IMR-90 (cell line): ENCODE results near the gene SMIM33. TPM values are rescaled to one million over a fixed set of nuclear protein-coding genes. Genes with fewer than 3 reads are reported as not detected.

Source experiments
- ATAC-seq: fragments of 200-7000 bp; cut with Tn5 transposase; 2 replicates; pipeline ENCODE4 v1.9.1; 2020; ENCODE audit warnings: low read depth, mild to moderate bottlenecking, moderate library complexity
- BruUV-seq: library from RNA; stranded (reverse); fragments of 400-500 nt; replicated peaks from 2 replicates; lab custom pipeline; 2021; lab: Mats Ljungman, UMichigan
- CTCF ChIA-PET: fragments of 300-600 bp; formaldehyde crosslinking; extraction: SDS; loops from one replicate; lab custom pipeline; 2021; ENCODE audit warnings: antibody characterized with exemption; lab: Yijun Ruan, JAX
- POLR2A ChIA-PET: fragments of 300-600 bp; sonication (Branson Sonifier 250); formaldehyde crosslinking; loops from one replicate; lab custom pipeline; 2022; ENCODE audit warnings: antibody characterized with exemption; ENCODE audit not compliant: unreplicated experiment; lab: Charles Lee
- DNase-seq: peaks from one replicate; pipeline ENCODE4 v3.0.0; 2013
- H2AFZ ChIP-seq: replicated peaks from 2 replicates; pipeline ENCODE3; 2013; ENCODE audit warnings: low read length, mild to moderate bottlenecking; ENCODE audit not compliant: poor library complexity
- H2AK5ac ChIP-seq: 2 replicates; pipeline ENCODE4 v1.6.1; 2013; ENCODE audit warnings: low read depth, low read length, inconsistent platforms
- H2AK9ac ChIP-seq: replicated peaks from 2 replicates; pipeline ENCODE3; 2013; ENCODE audit warnings: mild to moderate bottlenecking, low read depth, low read length, moderate library complexity; ENCODE audit not compliant: poor library complexity
- H2BK120ac ChIP-seq: 2 replicates; pipeline ENCODE4 v1.6.1; 2013; ENCODE audit warnings: low read depth, low read length, inconsistent platforms
- H2BK15ac ChIP-seq: 3 replicates; pipeline ENCODE4 v1.6.1; 2013; ENCODE audit warnings: low read depth, low read length, inconsistent platforms
- H2BK20ac ChIP-seq: 2 replicates; pipeline ENCODE4 v1.6.1; 2013; ENCODE audit warnings: low read depth, mild to moderate bottlenecking, inconsistent platforms, low read length, moderate library complexity
- H2BK5ac ChIP-seq: 2 replicates; pipeline ENCODE4 v1.6.1; 2013; ENCODE audit warnings: mild to moderate bottlenecking, low read depth, low read length, inconsistent platforms; ENCODE audit not compliant: poor library complexity, severe bottlenecking
- H3K14ac ChIP-seq: replicated peaks from 2 replicates; pipeline ENCODE4 v1.6.1; 2013; ENCODE audit warnings: low read depth, low read length, inconsistent platforms
- H3K18ac ChIP-seq: 2 replicates; pipeline ENCODE4 v1.6.1; 2013; ENCODE audit warnings: low read depth, low read length, control low read depth
- H3K23ac ChIP-seq: 2 replicates; pipeline ENCODE4 v1.6.1; 2013; ENCODE audit warnings: low read depth, low read length, inconsistent platforms
- H3K27ac ChIP-seq: 2 replicates; pipeline ENCODE4 v1.5.1; 2013; ENCODE audit warnings: mild to moderate bottlenecking, control low read depth, low read length; ENCODE audit not compliant: insufficient read depth
- H3K27me3 ChIP-seq: 2 replicates; pipeline ENCODE4 v1.6.1; 2013; ENCODE audit warnings: low read length; ENCODE audit not compliant: control insufficient read depth, insufficient read depth
- H3K36me3 ChIP-seq: 2 replicates; pipeline ENCODE4 v1.6.1; 2013; ENCODE audit warnings: low read length, mixed read lengths; ENCODE audit not compliant: control insufficient read depth, insufficient read depth
- H3K4ac ChIP-seq: 2 replicates; pipeline ENCODE4 v1.6.1; 2013; ENCODE audit warnings: low read depth, low read length, inconsistent platforms
- H3K4me1 ChIP-seq: 2 replicates; pipeline ENCODE4 v1.6.1; 2013; ENCODE audit warnings: low read length, mixed read lengths; ENCODE audit not compliant: control insufficient read depth, insufficient read depth
- H3K4me2 ChIP-seq: 2 replicates; pipeline ENCODE4 v1.6.1; 2013; ENCODE audit warnings: low read depth, mild to moderate bottlenecking, control low read depth, low read length, moderate library complexity
- H3K4me3 ChIP-seq: 2 replicates; pipeline ENCODE4 v1.5.1; 2013; ENCODE audit warnings: low read depth, mild to moderate bottlenecking, control low read depth, low read length, moderate library complexity; ENCODE audit not compliant: insufficient read depth
- H3K56ac ChIP-seq: 2 replicates; pipeline ENCODE4 v1.6.1; 2013; ENCODE audit warnings: low read length, inconsistent platforms; ENCODE audit not compliant: insufficient read depth; ENCODE audit errors: extremely low read depth
- H3K79me1 ChIP-seq, 2 experiments: 2 replicates each; pipeline ENCODE4 v1.6.1; 2013; ENCODE audit warnings: low read length in 2 of 2, inconsistent platforms in 1 of 2, low read depth in 1 of 2
- H3K9ac ChIP-seq: 2 replicates; pipeline ENCODE4 v1.6.1; 2013; ENCODE audit warnings: low read depth, low read length, control low read depth
- H3K9me1 ChIP-seq: 2 replicates; pipeline ENCODE4 v1.6.1; 2013; ENCODE audit warnings: low read length, inconsistent platforms; ENCODE audit not compliant: insufficient read depth
- H3K9me3 ChIP-seq: 2 replicates; pipeline ENCODE4 v1.6.1; 2013; ENCODE audit warnings: low read length; ENCODE audit not compliant: control insufficient read depth, insufficient read depth
- H4K20me1 ChIP-seq: 2 replicates; pipeline ENCODE4 v1.6.1; 2013; ENCODE audit warnings: low read length, inconsistent platforms; ENCODE audit not compliant: insufficient read depth
- H4K5ac ChIP-seq: 2 replicates; pipeline ENCODE4 v1.6.1; 2013; ENCODE audit warnings: mild to moderate bottlenecking, low read depth, low read length, control low read depth
- H4K8ac ChIP-seq, 2 experiments: 2 replicates each; pipeline ENCODE4 v1.6.1; 2013; ENCODE audit warnings: low read depth in 2 of 2, low read length in 2 of 2, control low read depth in 1 of 2, inconsistent platforms in 1 of 2
- H4K91ac ChIP-seq: 2 replicates; pipeline ENCODE4 v1.6.1; 2013; ENCODE audit warnings: low read depth, low read length, inconsistent platforms; ENCODE audit not compliant: insufficient read depth
- BHLHE40 ChIP-seq: fragments of 150-350 bp; IDR thresholded peaks from 2 replicates; pipeline ENCODE4 v1.6.1; 2016; ENCODE audit warnings: mild to moderate bottlenecking, low read depth, low read length
- CEBPB ChIP-seq: IDR thresholded peaks from 2 replicates; pipeline ENCODE4 v1.6.1; 2012; ENCODE audit warnings: low read depth, low read length, improper control_type of control experiment
- CHD1 ChIP-seq: IDR thresholded peaks from 2 replicates; pipeline ENCODE4 v1.6.1; 2012; ENCODE audit warnings: low read depth, low read length, improper control_type of control experiment
- MAFK ChIP-seq: IDR thresholded peaks from 2 replicates; pipeline ENCODE4 v1.6.1; 2012; ENCODE audit warnings: low read depth, low read length, improper control_type of control experiment
- MAZ ChIP-seq: IDR thresholded peaks from 2 replicates; pipeline ENCODE4 v1.6.1; 2012; ENCODE audit warnings: low read depth, mild to moderate bottlenecking, low read length, improper control_type of control experiment, moderate library complexity, borderline replicate concordance
- MXI1 ChIP-seq: IDR thresholded peaks from 2 replicates; pipeline ENCODE4 v1.6.1; 2012; ENCODE audit warnings: low read depth, mild to moderate bottlenecking, low read length, moderate library complexity, borderline replicate concordance
- NFE2L2 ChIP-seq: fragments of 150-350 bp; IDR thresholded peaks from 2 replicates; pipeline ENCODE4 v1.6.1; 2016; ENCODE audit warnings: low read depth, mild to moderate bottlenecking, low read length
- POLR2A ChIP-seq: IDR thresholded peaks from 2 replicates; pipeline ENCODE4 v1.6.1; 2012; ENCODE audit warnings: mild to moderate bottlenecking, low read depth, low read length
- RAD21 ChIP-seq: IDR thresholded peaks from 2 replicates; pipeline ENCODE4 v1.6.1; 2012; ENCODE audit warnings: low read length, improper control_type of control experiment
- RFX5 ChIP-seq: IDR thresholded peaks from 2 replicates; pipeline ENCODE4 v1.8.0; 2012; ENCODE audit warnings: low read depth, mild to moderate bottlenecking, low read length, moderate library complexity
- WGBS, 2 experiments: methylation state at CpG; one replicate each; pipeline versions ENCODE4 v1.1.5 to v1.1.7; 2013; ENCODE audit warnings: missing lambda C conversion rate in 2 of 2; ENCODE audit not compliant: insufficient read length in 1 of 2; ENCODE audit errors: extremely low coverage in 2 of 2; 5-methylcytosine and 5-hydroxymethylcytosine counted together
- dilution Hi-C: fragments of 300-500 bp; cut with HindIII; formaldehyde crosslinking; loops from one replicate; pipeline ENCODE4 v1.14.3; 2018; ENCODE audit warnings: low sequenced_read_pairs; ENCODE audit not compliant: unreplicated experiment
- in situ Hi-C: fragments of 300-500 bp; cut with MboI; formaldehyde crosslinking; loops from 3 replicates; pipeline ENCODE4 v1.14.3; 2019; ENCODE audit warnings: low sequenced_read_pairs, inconsistent platforms, mixed read lengths
- intact Hi-C: fragments of 100-400 bp; cut with micrococcal nuclease; formaldehyde crosslinking; loops from 2 replicates; pipeline ENCODE4 v1.10.0; 2022
- polyA plus RNA-seq, 3 experiments: library from polyadenylated mRNA; depleted of rRNA; stranded (reverse); fragments of >200 nt; gene quantifications; 2 replicates each; pipeline ENCODE4 v1.2.3, GENCODE V29; 2012; ENCODE audit warnings: low replicate concordance in 1 of 3
- total RNA-seq: library from RNA; depleted of rRNA; stranded (reverse); fragments of >200 nt; gene quantifications from 2 replicates; pipeline ENCODE4 v1.2.3, GENCODE V29; 2012
- TF ChIP-seq, protein P1 (sequence below): fragments of 150-350 bp; IDR thresholded peaks from 2 replicates; pipeline ENCODE4 v1.6.1; 2017; ENCODE audit warnings: mild to moderate bottlenecking, antibody characterized with exemption, low read length, low read depth
- TF ChIP-seq, protein P2 (sequence below): fragments of 150-350 bp; IDR thresholded peaks from 2 replicates; pipeline ENCODE4 v1.6.1; 2016; ENCODE audit warnings: low read depth, mild to moderate bottlenecking, low read length, moderate library complexity, borderline replicate concordance

SMIM33 gene
- total and polyA plus RNA-seq, 2 of the 4 experiments (the other 2 are of a cell fraction), result not detected

DNA sequence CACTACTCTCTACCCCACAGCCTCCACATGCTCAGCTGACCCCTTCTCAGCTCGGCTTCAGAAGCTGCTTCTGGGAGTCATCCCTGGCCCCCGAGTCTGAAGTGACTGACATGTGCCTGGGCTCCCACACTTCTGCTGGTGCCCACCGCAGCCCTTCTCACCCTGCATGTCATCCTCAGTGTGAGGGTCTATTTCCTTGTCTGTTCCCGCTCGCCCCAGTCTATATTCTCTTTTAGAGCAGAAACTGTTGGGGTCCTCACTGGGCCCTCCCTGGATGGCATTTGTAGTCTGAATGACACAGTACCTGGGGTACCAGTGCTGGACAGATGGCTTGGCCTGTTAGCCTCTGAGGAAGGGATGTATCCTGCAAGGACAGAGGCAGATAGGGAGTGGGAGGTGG, 13.6 kb upstream of the SMIM33 start:
- Histone ChIP-seq H3K23ac (no peak overlapping the region), H4K20me1 (no peaks in the 10 kb centered on the region), H3K27me3 (no peaks in the 10 kb centered on the region), H3K9me3 (no peaks in the 10 kb centered on the region), H3K4me2 (no peak overlapping the region), H4K91ac (no peak overlapping the region), H3K9ac (no peak overlapping the region), H2BK20ac (peak overlapping the region; percentile 47; the same call in 1 of the 2 replicates), H3K9me1 (peaks cover 35% of the 10 kb centered on the region), H2BK15ac (no peak overlapping the region), H4K5ac (no peak overlapping the region), H3K56ac (no peak overlapping the region), H2AK9ac (no peak overlapping the region), H2AFZ (no peak overlapping the region), H3K14ac (no peak overlapping the region), H3K4me1 (peaks cover 17% of the 10 kb centered on the region), H3K79me1 (no peaks in the 10 kb centered on the region; a peak in 1 of 4 replicates), H3K4ac (no peak overlapping the region), H3K18ac (no peak overlapping the region), H3K4me3 (no peak overlapping the region), H3K36me3 (no peaks in the 10 kb centered on the region), H2BK5ac (no peak overlapping the region), H4K8ac (no peak overlapping the region), H2BK120ac (no peak overlapping the region; the same call in 1 of the 2 replicates), H2AK5ac (peak overlapping the region; percentile 64; the same call in 1 of the 2 replicates), H3K27ac (no peak overlapping the region)
- ChIA-PET POLR2A (no interaction called here), CTCF (interaction anchor here (1.2 kb wide), 1 partner anchor 12 kb away, joined by 3 read pairs; no protein-coding TSS in a partner anchor)
- intact Hi-C loops (no loop called here), in situ Hi-C loops (no loop called here), dilution Hi-C loops (no loop called here)
- no peak for TF ChIP-seq CEBPB
- TF ChIP-seq, protein P1, sequence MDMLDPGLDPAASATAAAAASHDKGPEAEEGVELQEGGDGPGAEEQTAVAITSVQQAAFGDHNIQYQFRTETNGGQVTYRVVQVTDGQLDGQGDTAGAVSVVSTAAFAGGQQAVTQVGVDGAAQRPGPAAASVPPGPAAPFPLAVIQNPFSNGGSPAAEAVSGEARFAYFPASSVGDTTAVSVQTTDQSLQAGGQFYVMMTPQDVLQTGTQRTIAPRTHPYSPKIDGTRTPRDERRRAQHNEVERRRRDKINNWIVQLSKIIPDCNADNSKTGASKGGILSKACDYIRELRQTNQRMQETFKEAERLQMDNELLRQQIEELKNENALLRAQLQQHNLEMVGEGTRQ, result no peak
- TF ChIP-seq MAZ, result no peak
- no peak for TF ChIP-seq MAFK
- no peak for TF ChIP-seq RFX5
- TF ChIP-seq BHLHE40, result no peak
- TF ChIP-seq, protein P2, sequence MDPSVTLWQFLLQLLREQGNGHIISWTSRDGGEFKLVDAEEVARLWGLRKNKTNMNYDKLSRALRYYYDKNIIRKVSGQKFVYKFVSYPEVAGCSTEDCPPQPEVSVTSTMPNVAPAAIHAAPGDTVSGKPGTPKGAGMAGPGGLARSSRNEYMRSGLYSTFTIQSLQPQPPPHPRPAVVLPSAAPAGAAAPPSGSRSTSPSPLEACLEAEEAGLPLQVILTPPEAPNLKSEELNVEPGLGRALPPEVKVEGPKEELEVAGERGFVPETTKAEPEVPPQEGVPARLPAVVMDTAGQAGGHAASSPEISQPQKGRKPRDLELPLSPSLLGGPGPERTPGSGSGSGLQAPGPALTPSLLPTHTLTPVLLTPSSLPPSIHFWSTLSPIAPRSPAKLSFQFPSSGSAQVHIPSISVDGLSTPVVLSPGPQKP, result no peak
- no peak for TF ChIP-seq CHD1
- no peak for TF ChIP-seq POLR2A
- TF ChIP-seq NFE2L2, result no peak
- TF ChIP-seq MXI1, result no peak
- TF ChIP-seq RAD21, result no peak
- 93% methylated on average over 5 of the region's 5 CpGs; no CpG with 5 or more reads in 1 of the 2 experiments for WGBS, 2 experiments
- ATAC-seq, result no peak
- no TSS peak for BruUV-seq
- no peak for DNase-seq
